ENCODE results near the gene DHODH.
"Not testable (repeated sequence)": the region's sequence is repeated elsewhere in the genome, so short reads cannot be mapped to it uniquely, and the experiment has no call there.

DHODH gene

DNA sequence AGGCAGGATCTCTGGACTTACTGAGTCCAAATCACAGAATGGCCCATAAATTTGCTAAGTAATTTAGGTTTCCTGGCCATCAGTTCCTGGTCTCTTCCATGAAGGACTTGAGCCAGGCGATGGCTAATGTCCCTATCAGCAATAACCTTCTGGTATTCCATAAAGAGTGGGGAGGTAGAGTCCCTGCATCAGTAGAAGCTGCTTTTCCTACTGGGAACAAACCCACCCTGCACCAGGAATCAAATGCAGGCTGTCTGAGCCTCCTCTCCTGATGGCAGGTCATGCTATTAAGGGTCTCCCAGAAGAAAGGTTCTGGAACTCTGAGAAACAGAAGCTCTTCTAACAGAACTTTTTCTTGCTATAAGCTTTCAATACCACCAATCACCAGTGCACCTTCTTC lies 53.0 kb downstream of the DHODH start:
- in situ Hi-C loops (cut with HindIII; ENCODE audit: low sequenced_read_pairs), result no loop called here
- no peak overlapping the region for H3K4me3 ChIP-seq (ENCODE audit: low read depth, low read length)
- DNase-seq (ENCODE audit: low read depth, low spot score), result no peak
- TF ChIP-seq, protein P1, sequence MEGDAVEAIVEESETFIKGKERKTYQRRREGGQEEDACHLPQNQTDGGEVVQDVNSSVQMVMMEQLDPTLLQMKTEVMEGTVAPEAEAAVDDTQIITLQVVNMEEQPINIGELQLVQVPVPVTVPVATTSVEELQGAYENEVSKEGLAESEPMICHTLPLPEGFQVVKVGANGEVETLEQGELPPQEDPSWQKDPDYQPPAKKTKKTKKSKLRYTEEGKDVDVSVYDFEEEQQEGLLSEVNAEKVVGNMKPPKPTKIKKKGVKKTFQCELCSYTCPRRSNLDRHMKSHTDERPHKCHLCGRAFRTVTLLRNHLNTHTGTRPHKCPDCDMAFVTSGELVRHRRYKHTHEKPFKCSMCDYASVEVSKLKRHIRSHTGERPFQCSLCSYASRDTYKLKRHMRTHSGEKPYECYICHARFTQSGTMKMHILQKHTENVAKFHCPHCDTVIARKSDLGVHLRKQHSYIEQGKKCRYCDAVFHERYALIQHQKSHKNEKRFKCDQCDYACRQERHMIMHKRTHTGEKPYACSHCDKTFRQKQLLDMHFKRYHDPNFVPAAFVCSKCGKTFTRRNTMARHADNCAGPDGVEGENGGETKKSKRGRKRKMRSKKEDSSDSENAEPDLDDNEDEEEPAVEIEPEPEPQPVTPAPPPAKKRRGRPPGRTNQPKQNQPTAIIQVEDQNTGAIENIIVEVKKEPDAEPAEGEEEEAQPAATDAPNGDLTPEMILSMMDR (IDR thresholded peaks at IDR 0.05; ENCODE audit: low read depth, low read length), result no peak

DNA sequence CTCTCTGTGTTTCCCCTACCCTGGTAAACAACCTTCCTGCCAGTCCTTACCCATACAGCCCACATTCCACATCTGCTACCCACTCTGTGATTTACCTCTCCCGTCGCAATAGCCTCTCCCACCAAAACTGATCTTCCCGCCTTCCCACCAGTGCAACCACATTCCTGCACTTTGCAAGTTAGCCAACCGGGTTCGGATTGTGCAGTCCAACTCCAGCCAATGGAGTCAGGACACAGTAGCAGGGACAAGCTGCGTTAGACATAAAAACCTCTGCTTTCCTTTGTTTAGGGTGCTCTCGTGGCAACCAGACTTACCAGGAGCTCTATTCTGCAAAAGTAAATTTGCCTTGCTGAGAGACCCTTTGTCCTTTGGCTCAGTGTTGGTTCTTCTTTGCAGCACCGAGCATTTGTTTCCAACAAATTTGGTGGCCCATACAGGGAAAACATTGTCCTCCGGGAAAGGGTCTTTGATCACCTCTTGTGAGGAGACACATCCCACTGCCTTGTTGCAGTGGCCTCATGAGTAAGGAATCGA lies 55.9 kb downstream of the DHODH start:
- no peak overlapping the region for H3K4me3 ChIP-seq (ENCODE audit: low read depth, low read length)
- DNase-seq (ENCODE audit: low read depth, low spot score), result no peak
- TF ChIP-seq, protein P1 (IDR thresholded peaks at IDR 0.05; ENCODE audit: low read depth, low read length), result no peak
- in situ Hi-C loops (cut with HindIII; ENCODE audit: low sequenced_read_pairs), result no loop called here

DNA sequence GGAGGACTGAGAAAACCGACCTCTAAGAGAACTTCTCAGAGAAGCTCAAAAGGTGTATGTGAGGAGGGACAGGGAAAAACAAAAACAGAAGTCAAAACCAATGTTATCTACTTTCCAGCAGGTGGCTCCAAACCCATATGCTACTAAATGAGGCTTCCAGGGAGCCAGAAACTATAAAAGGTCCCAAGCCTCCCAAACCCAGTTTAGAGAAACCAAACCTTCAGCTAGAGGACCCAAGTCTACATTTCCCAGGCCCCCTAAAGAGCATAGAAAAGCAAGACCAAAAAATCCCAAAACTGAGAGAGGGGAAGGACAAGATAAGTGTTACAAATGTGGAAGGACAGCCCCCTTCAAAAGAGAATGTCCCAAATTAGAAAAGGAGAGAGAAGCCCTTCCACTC lies 58.2 kb downstream of the DHODH start:
- no peak overlapping the region for H3K4me3 ChIP-seq (ENCODE audit: low read depth, low read length)
- TF ChIP-seq, protein P1 (IDR thresholded peaks at IDR 0.05; ENCODE audit: low read depth, low read length), result peak; percentile 65
- peak; percentile 43 for DNase-seq (ENCODE audit: low read depth, low spot score)
- in situ Hi-C loops (cut with HindIII; ENCODE audit: low sequenced_read_pairs), result no loop called here

DNA sequence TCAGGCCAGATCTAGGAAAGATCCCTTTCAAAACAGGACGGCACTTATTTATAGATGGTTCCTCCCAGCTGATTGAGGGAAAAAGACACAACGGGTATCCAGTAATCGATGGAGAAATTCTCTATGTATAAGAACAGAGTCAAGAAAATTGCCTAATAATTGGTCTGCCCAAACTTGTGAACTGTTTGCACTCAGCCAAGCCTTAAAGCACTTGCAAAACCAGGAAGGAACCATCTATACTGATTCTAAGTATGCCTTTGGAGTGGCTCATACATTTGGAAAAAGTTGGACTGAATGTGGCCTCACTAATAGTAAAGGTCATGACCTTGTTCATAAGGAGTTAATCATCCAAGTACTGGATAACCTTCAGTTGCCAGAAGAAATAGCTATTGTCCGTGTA lies 60.4 kb downstream of the DHODH start:
- TF ChIP-seq, protein P1 (IDR thresholded peaks at IDR 0.05; ENCODE audit: low read depth, low read length), result no peak
- DNase-seq (ENCODE audit: low read depth, low spot score), result no peak
- no peak overlapping the region for H3K4me3 ChIP-seq (ENCODE audit: low read depth, low read length)
- in situ Hi-C loops (cut with HindIII; ENCODE audit: low sequenced_read_pairs), result no loop called here

DNA sequence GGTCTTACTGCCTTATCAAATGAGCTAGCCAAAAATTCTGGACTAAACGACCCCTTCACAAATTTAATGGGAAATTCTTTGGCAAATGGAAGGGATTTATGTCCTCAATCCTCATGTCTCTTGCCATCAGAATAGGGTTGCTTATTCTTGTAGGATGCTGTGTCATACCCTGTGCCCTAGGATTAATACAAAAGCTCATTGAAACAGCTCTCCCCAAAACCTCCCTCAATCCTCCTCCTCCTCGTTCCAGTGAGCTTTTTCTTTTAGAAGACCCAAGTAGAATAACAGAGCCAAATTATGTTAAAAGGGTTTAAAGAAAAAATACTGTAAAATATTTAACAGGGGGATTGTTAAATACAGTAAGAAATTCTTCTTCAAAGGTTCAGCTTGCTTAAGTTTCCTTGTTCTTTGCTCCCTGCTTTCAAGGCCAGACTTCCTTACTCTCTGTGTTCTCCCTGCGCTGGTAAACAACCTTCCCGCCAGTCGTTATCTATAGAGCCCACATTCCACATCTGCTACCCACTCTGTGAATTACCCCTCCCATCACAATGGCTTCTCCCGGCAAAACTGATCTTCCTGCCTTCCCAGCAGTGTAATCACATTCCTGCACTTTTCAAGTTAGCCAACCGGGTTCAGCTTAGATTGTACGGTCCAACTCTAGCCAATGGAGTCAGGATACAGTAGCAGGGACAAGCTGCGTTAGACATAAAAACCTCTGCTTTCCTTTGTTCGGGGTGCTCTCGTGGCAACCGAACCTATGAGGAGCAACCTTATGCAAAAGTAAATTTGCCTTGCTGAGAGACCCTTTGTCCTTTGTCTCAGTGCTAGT lies 64.2 kb downstream of the DHODH start:
- no peak overlapping the region for H3K4me3 ChIP-seq (ENCODE audit: low read depth, low read length)
- in situ Hi-C loops (cut with HindIII; ENCODE audit: low sequenced_read_pairs), result no loop called here
- TF ChIP-seq, protein P1 (IDR thresholded peaks at IDR 0.05; ENCODE audit: low read depth, low read length), result no peak
- DNase-seq (ENCODE audit: low read depth, low spot score), result no peak

DNA sequence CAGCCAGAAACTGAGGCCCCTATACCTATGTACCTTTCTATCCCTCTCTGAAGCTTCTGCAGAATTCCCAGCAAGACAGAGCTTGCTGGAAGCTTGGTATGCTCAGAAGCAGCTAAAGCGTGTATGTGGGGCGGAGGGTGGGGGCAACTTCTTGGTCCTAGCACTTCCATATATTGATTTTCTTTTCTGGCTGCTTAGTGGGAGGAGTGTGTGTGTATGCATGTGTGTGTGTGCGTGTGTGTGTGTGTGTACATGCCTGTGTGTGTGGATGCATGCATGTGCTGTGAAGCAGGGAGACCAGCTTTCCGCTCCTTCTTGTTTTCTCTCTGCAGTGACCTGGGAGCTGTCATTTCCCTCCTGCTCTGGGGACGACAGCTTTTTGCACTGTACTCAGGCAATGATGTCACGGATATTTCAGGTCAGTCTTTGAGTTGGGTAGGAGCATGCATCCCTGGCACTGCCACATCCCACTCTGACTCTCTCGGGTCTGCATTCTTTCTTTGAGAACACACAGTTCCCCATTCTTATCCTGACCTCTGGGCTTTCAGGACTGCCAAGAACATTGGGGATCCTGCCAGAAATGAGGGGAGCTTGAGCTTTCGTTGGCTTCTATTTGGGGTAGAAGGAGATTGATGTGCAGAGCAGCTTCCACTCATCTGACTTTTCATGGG lies 65.2 kb downstream of the DHODH start:
- TF ChIP-seq, protein P1 (IDR thresholded peaks at IDR 0.05; ENCODE audit: low read depth, low read length), result no peak
- DNase-seq (ENCODE audit: low read depth, low spot score), result peak; percentile 1
- in situ Hi-C loops (cut with HindIII; ENCODE audit: low sequenced_read_pairs), result no loop called here
- H3K4me3 ChIP-seq (ENCODE audit: low read depth, low read length), result no peak overlapping the region

DNA sequence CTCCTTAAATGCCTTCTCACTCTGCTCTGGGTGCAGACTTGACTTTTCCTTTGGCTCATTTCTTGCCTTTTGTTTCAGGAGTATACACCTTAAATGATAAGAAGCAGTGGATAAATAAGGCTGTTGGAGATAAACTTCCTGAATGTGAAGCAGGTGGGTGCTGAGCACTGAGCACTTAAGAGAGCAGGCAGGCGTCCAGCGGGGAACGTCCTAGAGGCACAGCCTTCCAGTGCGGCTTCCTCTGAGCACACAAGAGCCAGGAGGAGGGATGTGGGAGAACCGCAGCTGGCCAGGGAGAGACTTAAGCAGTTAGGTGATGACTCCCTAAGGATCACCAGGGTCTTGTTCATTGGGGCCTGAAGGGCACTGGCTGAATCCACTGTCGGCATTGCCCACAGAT lies 66.5 kb downstream of the DHODH start:
- in situ Hi-C loops (cut with HindIII; ENCODE audit: low sequenced_read_pairs); DNase-seq (ENCODE audit: low read depth, low spot score); H3K4me3 ChIP-seq (ENCODE audit: low read depth, low read length): not testable (repeated sequence)
